KOPT-K1 (cell line): Measurements from ENCODE around the gene FADS6.
"Not testable (repeated sequence)": the region's sequence is repeated elsewhere in the genome, so short reads cannot be mapped to it uniquely, and the experiment has no call there.

Experiments
- H3K27ac ChIP-seq: fragments of 200-600 bp; sonication (generic); 2 replicates; pipeline ENCODE4 v1.5.1; 2016; ENCODE audit warnings: antibody characterized with exemption, mild to moderate bottlenecking, low read depth, low read length; ENCODE audit not compliant: poor library complexity, severe bottlenecking
- H3K36me3 ChIP-seq: fragments of 200-600 bp; sonication (generic); 2 replicates; pipeline ENCODE4 v1.5.1; 2017; ENCODE audit warnings: antibody characterized with exemption, mild to moderate bottlenecking, low read length, moderate library complexity; ENCODE audit not compliant: insufficient read depth
- H3K9me3 ChIP-seq: fragments of 200-600 bp; sonication (generic); 2 replicates; pipeline ENCODE4 v1.5.1; 2017; ENCODE audit warnings: antibody characterized with exemption, low read length, mild to moderate bottlenecking; ENCODE audit not compliant: insufficient read depth, poor library complexity, severe bottlenecking

The FADS6 gene

GRCh38 chr17:74923538-74924249 is 30.3 kb upstream of the FADS6 start:
- Histone ChIP-seq H3K9me3 (no peaks in the 10 kb centered on the region), H3K36me3 (no peaks in the 10 kb centered on the region), H3K27ac (no peak overlapping the region)

- Histone ChIP-seq H3K27ac (no peak within 1 kb of the TSS), H3K36me3 (no peaks in the 10 kb centered on the region), H3K9me3 (no peaks in the 10 kb centered on the region)
Measured at GRCh38 chr17:74922694-74923537, 29.5 kb upstream of the FADS6 start, which contains the start of gene USH1G. Gene USH1G, minus strand, starts transcription at chr17:74923255. Its CDS starts 182 bp downstream, at chr17:74923073.

DNA sequence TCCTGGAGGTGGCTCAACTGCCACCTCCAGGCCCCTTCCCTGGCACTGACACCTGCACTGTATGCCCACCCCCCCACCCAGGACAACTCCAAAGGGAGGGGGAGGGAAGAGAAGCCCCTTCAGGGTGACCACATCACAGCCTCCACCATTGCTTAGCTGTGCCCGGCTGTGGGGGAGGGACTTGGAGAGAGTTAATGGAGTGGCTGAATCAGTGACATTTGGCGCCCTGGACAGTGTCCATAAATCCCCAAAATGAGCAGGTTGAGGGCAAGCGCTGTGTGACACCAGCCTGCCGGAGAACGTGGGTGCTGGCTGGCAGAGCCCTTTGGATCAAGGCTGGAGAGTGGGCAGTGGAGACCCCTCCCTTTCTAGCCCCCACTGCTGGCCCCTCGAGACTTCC is 28.7 kb upstream of the FADS6 start:
- Histone ChIP-seq H3K36me3 (no peaks in the 10 kb centered on the region), H3K27ac (no peak overlapping the region)

GRCh38 chr17:74921769-74922168 is 28.3 kb upstream of the FADS6 start:
- Histone ChIP-seq H3K27ac (no peak overlapping the region), H3K36me3 (no peaks in the 10 kb centered on the region), H3K9me3 (no peaks in the 10 kb centered on the region)

More for the DNA sequence above, 28.7 kb upstream of the FADS6 start:
- H3K9me3 ChIP-seq: no peaks in the 10 kb centered on the region

GRCh38 chr17:74921026-74921681 is 27.7 kb upstream of the FADS6 start:
- no peaks in the 10 kb centered on the region for H3K9me3 ChIP-seq
- no peak overlapping the region for H3K27ac ChIP-seq
- no peaks in the 10 kb centered on the region for H3K36me3 ChIP-seq

DNA sequence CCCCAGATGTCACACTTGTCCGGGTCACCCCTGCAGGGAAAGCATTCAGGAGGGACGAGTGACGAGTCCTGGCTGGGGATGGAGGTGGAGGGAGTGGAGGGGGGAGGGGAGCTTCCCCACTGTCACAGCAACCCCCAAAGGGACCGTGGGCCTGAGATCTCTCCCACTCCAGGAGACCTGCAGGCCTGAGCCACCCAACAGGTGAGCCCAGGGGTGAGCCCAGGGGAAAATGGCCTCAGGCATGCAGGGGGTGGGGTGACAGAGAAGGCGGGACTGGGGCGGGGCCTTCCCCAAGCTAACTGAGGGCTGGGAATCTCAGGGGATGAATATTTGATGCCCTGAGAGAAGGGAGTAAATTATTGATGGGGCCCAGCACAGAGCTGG is 27.2 kb upstream of the FADS6 start:
- H3K9me3 ChIP-seq: no peaks in the 10 kb centered on the region
- H3K27ac ChIP-seq: no peak overlapping the region
- H3K36me3 ChIP-seq: no peaks in the 10 kb centered on the region

- H3K36me3 ChIP-seq: no peaks in the 10 kb centered on the region
- no peak overlapping the region for H3K27ac ChIP-seq
- no peaks in the 10 kb centered on the region for H3K9me3 ChIP-seq
Measured at GRCh38 chr17:74920306-74920620, 26.8 kb upstream of the FADS6 start.

GRCh38 chr17:74919440-74920305 is 26.2 kb upstream of the FADS6 start:
- no peaks in the 10 kb centered on the region for H3K36me3 ChIP-seq
- no peaks in the 10 kb centered on the region for H3K9me3 ChIP-seq
- no peak overlapping the region for H3K27ac ChIP-seq

DNA sequence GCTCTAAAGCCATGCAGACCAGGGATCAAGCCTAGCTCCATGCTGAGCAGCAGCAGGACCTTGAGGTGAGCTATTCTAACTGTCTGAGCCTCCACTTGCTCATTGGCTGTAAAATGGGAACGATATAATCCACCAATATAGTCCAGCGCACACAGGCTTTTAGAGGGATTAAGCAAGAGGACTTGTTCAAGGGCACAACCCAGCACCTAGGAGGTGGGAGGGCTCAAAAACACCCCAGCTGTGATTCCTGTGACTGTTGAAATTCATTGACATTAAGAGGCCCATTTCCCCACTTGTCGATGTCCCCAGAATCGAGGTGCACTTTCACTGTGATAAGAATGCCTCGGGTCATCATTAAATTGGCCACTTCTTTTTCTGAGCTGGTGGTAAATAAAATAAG is 25.5 kb upstream of the FADS6 start:
- no peaks in the 10 kb centered on the region for H3K36me3 ChIP-seq
- H3K27ac ChIP-seq: no peak overlapping the region
- no peaks in the 10 kb centered on the region for H3K9me3 ChIP-seq

DNA sequence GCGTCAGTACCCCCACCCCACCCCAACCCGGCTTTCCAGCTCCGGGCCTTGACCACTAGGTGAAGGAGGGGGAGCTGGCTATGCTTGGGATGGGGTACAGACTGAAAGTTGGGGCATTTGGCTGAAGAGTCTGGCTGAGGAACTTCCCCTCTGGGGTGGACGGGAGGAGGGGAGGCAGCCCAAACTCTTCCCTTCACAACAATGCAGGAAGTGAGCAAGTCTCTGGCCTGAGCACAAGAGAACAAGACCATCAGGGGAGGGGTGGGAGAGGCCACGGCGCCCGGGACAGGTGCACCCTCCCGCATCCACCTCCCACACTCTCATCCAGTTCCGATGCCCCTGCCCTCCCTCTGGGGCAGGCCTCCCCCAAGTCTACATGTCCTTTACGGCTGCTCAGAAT is 24.0 kb upstream of the FADS6 start:
- Histone ChIP-seq H3K36me3 (no peaks in the 10 kb centered on the region), H3K27ac (no peak overlapping the region), H3K9me3 (no peaks in the 10 kb centered on the region)

- no peaks in the 10 kb centered on the region for H3K9me3 ChIP-seq
- no peaks in the 10 kb centered on the region for H3K36me3 ChIP-seq
- H3K27ac ChIP-seq: no peak overlapping the region
Measured at GRCh38 chr17:74916851-74917199, 23.4 kb upstream of the FADS6 start.

DNA sequence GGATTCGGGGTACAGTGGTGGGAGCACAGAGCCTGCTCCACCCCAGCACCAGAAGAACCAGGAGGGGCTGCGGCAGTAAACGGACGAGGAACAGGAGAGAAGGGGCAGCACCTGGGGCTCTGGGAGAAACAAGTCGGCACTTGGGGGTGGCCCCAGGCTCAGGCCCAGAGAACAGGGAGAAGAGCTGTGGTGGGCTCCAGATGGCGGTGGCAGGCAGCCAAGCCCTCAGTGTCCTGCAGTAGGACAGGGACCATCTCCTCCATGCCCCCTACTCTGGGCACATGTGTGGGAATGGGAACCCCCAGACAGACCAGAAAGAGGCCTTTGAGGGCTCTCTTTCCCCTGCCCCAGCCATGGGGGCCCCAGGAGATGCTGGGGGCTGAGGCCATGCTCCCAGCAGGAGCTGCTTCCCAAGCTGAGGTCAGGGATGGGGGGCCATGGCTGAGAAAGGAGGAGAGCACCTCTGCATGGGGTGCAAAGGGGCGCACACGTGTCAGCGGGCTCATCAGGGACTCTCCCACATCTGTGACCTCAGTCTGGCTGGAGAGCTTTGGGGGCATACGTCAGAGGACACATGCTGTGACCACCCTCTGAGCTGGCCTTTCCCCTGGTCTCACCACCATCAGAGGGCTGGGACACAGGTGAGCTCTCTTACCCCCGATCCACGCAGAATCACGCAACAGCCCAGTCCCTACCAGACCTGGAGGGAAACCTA is 22.9 kb upstream of the FADS6 start:
- Histone ChIP-seq H3K36me3 (no peaks in the 10 kb centered on the region), H3K27ac (no peak overlapping the region), H3K9me3 (no peaks in the 10 kb centered on the region)

DNA sequence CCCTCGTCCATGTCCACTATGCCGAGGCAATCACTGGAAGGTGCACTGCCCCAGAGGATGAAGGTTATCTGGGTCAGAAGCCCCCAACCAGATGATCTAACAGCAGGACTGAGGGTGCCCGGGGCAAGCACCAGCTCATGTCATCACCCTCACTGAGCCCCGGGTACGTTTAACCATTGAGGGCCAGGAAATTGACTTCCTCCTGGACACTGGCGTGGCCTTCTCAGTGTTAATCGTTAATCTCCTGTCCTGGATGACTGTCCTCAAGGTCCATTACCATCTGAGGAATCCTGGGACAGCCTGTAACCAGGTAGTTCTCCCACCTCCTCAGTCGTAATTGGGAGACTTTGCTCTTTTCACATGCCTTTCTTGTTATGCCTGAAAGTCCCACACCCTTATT is 18.0 kb upstream of the FADS6 start:
- not testable (repeated sequence) for H3K36me3 ChIP-seq, H3K9me3 ChIP-seq, H3K27ac ChIP-seq

DNA sequence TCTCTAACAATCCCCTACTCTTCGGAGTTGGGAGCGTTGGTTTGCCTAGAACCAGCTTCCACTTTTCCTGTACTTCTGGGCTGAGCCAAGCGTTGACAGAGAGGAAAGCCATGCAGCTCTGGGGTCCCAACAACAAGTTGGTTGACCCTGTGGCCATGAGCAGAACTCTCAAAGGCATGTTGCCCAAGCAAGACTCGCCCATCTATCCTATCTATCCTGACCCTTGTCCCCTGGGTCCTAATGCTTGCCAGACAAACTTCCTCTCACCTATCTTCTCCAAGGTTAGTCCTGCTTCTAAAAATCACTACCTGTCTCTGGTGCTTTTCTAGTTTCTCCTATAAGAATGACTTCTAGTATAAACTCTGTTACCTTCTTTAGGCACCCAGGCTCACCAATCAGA is 15.7 kb upstream of the FADS6 start:
- H3K27ac ChIP-seq, H3K9me3 ChIP-seq, H3K36me3 ChIP-seq: not testable (repeated sequence)
